ENCODE results near the gene FBXO11.
A peak's percentile ranks its signal among the peaks of the same experiment; 100 is the strongest.
"Not testable (repeated sequence)": the region's sequence is repeated elsewhere in the genome, so short reads cannot be mapped to it uniquely, and the experiment has no call there.

Gene FBXO11

DNA sequence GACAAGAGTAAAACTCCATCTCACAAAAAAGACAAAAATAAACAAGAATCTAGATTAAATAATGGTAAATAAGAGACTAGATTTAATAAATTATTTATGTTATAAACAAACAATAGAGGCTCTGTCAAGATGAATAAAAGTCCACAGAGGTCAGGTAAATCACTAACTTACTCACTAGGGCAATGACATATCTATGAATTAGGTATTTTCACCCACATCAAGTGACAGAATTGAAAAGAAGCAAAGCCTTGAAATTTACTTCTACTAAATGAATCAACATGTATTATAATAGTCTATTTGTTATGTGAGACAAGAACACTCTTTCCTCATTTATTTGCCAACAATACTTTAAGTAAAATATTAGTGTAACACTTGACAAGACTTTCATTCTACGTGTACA, 41.7 kb downstream of the FBXO11 start:
- TF ChIP-seq, protein P1, sequence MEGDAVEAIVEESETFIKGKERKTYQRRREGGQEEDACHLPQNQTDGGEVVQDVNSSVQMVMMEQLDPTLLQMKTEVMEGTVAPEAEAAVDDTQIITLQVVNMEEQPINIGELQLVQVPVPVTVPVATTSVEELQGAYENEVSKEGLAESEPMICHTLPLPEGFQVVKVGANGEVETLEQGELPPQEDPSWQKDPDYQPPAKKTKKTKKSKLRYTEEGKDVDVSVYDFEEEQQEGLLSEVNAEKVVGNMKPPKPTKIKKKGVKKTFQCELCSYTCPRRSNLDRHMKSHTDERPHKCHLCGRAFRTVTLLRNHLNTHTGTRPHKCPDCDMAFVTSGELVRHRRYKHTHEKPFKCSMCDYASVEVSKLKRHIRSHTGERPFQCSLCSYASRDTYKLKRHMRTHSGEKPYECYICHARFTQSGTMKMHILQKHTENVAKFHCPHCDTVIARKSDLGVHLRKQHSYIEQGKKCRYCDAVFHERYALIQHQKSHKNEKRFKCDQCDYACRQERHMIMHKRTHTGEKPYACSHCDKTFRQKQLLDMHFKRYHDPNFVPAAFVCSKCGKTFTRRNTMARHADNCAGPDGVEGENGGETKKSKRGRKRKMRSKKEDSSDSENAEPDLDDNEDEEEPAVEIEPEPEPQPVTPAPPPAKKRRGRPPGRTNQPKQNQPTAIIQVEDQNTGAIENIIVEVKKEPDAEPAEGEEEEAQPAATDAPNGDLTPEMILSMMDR (IDR thresholded peaks at IDR 0.05; ENCODE audit: low read depth, low read length, missing control alignments), result no peak
- H3K27me3 ChIP-seq (replicated peaks), result no peaks in the 10 kb centered on the region
- no peak overlapping the region for H3K4me3 ChIP-seq (ENCODE audit: low read depth, low read length)
- H3K27ac ChIP-seq, result no peak overlapping the region
- in situ Hi-C loops (cut with HindIII; ENCODE audit: low pct_ligation_motif_present, low sequenced_read_pairs), result no loop called here
- H3K36me3 ChIP-seq (replicated peaks), result no peaks in the 10 kb centered on the region
- DNase-seq, result no peak

DNA sequence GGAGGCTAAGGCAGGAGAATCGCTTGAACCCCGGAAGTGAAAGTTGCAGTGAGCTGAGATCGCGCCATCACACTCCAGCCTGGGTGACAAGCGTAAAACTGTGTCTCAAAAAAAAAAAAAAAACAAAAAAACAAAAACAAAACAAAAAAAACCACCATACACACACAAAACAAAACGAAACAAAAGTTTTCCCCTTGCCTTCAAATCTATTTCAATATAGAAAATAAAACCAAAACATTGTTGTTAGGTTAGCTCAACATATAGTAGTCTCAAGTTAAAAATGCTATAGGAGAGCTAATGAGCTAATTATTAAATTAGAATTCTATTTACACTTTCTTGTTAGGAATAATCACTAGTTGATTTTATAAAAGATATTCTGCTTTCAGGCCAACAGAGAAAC, 43.3 kb downstream of the FBXO11 start:
- Histone ChIP-seq H3K27me3 (replicated peaks) (no peaks in the 10 kb centered on the region), H3K4me3 (ENCODE audit: low read depth, low read length) (no peak overlapping the region), H3K27ac (no peak overlapping the region), H3K36me3 (replicated peaks) (no peaks in the 10 kb centered on the region)
- TF ChIP-seq, protein P1 (IDR thresholded peaks at IDR 0.05; ENCODE audit: low read depth, low read length, missing control alignments), result no peak
- DNase-seq, result no peak
- in situ Hi-C loops (cut with HindIII; ENCODE audit: low pct_ligation_motif_present, low sequenced_read_pairs), result no loop called here

DNA sequence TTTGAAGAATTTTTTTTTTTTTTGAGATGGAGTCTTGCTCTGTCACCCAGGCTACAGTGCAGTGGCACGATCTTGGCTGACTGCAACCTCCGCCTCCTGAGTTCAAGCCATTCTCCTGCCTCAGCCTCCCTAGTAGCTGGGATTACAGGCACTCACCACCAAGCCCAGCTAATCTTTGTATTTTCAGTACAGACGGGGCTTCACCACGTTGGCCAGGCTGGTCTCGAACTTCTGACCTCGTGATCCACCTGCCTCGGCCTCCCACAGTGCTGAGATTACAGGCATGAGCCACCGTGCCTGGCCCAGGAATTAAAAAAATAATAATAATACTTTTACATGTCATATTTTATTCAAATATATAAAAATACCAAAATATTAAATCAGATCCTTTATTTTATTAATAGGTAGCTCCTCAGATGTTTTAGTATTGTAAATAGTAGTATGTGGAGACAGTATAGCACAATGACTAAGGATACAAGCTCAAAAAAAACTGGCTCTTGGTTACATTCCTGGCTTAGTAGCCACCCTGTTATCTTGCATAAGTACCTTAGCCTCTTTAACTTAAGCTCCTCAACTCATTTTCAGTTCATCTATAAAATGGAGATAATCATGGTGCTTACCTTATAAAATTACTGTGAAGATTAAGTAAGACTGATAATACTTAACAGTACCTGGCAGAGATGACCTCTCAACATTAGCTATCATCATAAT, 53.1 kb downstream of the FBXO11 start:
- in situ Hi-C loops (cut with HindIII; ENCODE audit: low pct_ligation_motif_present, low sequenced_read_pairs), result not testable (repeated sequence)

DNA sequence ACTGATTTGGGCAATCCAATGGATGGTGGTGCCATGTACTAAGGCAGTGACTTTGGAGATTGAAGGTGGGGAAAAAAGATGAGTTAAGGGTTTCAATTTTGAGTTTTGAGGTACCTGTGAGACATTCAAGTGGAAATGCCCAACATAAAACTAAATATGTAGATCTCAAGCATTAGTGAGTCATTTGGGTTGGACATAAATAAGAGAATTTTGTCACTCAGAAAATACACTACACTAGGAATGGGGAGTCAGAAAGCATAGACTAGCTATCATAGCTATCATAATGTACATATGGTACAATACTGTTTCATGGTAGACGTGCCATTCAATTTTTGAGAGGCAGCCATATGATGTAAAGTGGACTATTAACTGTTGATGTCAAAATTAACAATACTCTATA, 56.1 kb downstream of the FBXO11 start:
- in situ Hi-C loops (cut with HindIII; ENCODE audit: low pct_ligation_motif_present, low sequenced_read_pairs), result no loop called here
- H3K27ac ChIP-seq, result no peak overlapping the region
- TF ChIP-seq, protein P1 (IDR thresholded peaks at IDR 0.05; ENCODE audit: low read depth, low read length, missing control alignments), result no peak
- no peak for DNase-seq
- no peaks in the 10 kb centered on the region for H3K36me3 ChIP-seq (replicated peaks)
- H3K27me3 ChIP-seq (replicated peaks), result no peaks in the 10 kb centered on the region
- no peak overlapping the region for H3K4me3 ChIP-seq (ENCODE audit: low read depth, low read length)

More for the DNA sequence above, 53.1 kb downstream of the FBXO11 start:
- not testable (repeated sequence) for H3K4me3 ChIP-seq (ENCODE audit: low read depth, low read length); H3K27me3 ChIP-seq (replicated peaks); H3K27ac ChIP-seq; H3K36me3 ChIP-seq (replicated peaks)
- peak; percentile 14 for DNase-seq

DNA sequence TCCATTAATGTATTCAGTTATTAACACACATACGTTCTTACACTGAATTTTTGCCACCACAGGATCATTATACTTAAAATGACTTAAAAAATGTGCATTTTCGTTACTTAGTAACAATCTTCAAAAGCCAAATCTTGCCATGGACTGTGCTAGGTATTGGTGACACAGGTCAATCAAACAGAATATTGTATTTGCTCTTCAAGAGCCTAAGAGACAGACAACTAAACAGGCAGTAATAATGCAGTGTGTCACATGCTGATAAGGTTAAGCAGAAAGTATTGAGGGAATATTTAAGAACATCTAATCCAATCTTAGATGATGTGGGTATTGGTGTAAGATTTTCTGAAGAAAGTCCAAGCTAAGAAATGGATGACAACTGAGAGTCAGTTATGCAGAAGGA, 56.9 kb downstream of the FBXO11 start:
- TF ChIP-seq, protein P1 (IDR thresholded peaks at IDR 0.05; ENCODE audit: low read depth, low read length, missing control alignments), result no peak
- in situ Hi-C loops (cut with HindIII; ENCODE audit: low pct_ligation_motif_present, low sequenced_read_pairs), result no loop called here
- no peaks in the 10 kb centered on the region for H3K36me3 ChIP-seq (replicated peaks)
- H3K27ac ChIP-seq, result no peak overlapping the region
- no peak overlapping the region for H3K4me3 ChIP-seq (ENCODE audit: low read depth, low read length)
- no peak for DNase-seq
- no peaks in the 10 kb centered on the region for H3K27me3 ChIP-seq (replicated peaks)

DNA sequence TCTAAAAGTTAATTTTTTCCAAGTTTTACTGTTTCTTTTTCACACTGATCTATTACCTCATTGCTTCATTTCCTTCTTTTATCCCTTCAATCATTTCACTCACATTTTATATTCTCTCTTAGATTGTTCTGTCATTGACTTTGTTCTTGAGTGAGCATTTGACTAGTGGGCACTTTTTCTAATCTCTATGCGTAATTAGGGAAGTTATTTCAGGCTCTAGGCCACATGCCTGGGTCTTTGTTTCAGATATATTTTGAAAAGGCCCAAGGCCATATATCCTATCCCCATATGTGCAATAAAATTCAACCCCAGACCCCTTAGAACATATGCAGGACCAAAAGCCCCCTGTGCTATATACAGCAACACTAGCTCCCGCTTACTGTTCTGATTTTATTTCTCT, 62.1 kb downstream of the FBXO11 start:
- TF ChIP-seq, protein P1 (IDR thresholded peaks at IDR 0.05; ENCODE audit: low read depth, low read length, missing control alignments), result no peak

More for the DNA sequence above, 62.1 kb downstream of the FBXO11 start:
- H3K36me3 ChIP-seq (replicated peaks), result peaks cover 2% of the 10 kb centered on the region
- in situ Hi-C loops (cut with HindIII; ENCODE audit: low pct_ligation_motif_present, low sequenced_read_pairs), result no loop called here
- no peaks in the 10 kb centered on the region for H3K27me3 ChIP-seq (replicated peaks)
- no peak for DNase-seq
- H3K4me3 ChIP-seq (ENCODE audit: low read depth, low read length), result no peak overlapping the region
- H3K27ac ChIP-seq, result no peak overlapping the region

Data from brain microvascular endothelial cell (primary cell).